GM19025 (cell line): ENCODE measurements around the gene NFKBIZ.

Experiments
- ATAC-seq: cut with Tn5 transposase; IDR thresholded peaks from one replicate; pipeline ENCODE4 v1.9.1; 2021; ENCODE audit warnings: mild to moderate bottlenecking, low read depth, moderate library complexity; ENCODE audit not compliant: unreplicated experiment

NFKBIZ gene, protein sequence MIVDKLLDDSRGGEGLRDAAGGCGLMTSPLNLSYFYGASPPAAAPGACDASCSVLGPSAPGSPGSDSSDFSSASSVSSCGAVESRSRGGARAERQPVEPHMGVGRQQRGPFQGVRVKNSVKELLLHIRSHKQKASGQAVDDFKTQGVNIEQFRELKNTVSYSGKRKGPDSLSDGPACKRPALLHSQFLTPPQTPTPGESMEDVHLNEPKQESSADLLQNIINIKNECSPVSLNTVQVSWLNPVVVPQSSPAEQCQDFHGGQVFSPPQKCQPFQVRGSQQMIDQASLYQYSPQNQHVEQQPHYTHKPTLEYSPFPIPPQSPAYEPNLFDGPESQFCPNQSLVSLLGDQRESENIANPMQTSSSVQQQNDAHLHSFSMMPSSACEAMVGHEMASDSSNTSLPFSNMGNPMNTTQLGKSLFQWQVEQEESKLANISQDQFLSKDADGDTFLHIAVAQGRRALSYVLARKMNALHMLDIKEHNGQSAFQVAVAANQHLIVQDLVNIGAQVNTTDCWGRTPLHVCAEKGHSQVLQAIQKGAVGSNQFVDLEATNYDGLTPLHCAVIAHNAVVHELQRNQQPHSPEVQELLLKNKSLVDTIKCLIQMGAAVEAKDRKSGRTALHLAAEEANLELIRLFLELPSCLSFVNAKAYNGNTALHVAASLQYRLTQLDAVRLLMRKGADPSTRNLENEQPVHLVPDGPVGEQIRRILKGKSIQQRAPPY

DNA sequence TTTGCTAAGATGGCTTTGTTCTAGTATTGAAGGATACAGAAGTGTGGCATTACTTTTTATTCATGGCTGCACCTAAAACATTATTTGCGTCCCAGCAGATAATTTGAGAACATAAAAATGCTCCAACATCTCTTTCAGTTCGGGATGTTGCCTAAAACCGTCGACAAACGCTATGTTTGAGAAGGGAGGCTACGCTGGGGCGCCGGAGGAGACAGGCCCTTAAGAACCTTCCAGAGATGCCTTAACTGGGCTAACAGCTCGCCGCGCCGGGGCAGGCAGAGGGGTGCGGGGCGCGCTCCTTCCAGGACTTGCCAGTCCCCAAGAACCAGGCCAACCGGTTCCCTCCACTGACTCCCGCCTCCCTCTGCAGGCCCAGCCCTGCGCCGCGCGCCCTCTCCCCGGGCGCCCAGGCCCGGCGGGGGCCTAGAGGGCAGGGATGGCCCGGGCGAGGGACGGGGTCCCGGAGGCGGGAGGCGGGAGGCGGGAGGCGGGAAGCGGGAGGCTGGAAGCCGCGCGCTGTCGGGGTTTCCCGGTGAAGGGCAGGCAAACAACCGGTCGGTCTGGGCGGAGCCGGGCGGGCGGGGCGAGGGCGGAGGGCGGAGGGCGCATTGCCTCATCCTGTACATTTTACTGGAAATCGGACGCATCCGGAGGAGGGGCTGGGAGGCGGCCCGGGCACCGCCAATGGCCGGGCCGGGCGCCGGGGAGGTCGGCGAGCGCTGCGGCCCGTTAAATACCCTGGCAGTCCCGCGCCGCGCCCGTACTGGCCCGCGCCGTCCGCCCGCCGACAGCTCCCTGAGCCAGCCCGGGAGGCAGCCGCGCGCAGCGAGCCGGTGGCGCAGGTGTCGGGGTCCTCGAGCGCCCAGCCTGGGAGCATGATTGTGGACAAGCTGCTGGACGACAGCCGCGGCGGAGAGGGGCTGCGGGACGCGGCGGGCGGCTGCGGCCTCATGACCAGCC lies at the start of gene NFKBIZ:
NFKBIZ (plus strand) TSS at position 761 of the 960 bp plus-strand sequence; CDS start at position 876, 115 bp downstream.
- ATAC-seq = peak; percentile 76

DNA sequence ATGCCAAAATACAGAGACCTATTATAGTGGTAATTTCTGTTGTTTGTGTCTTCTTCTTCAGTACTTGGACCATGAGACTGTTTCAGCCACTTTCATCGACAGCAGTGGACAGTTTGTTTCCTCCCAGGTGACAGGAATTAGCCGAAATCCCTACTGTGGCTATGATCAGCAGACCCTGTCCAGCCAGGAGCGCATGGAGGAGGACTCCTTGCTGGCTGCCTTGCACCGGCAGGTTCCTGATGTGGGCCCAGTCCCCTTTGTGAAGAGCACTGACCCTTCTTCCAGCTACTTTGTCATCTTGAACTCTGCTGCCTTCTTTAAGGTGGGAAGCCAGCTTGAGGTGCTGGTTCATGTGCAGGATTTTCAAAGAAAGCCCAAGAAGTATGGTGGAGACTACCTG lies 48.1 kb upstream of the NFKBIZ start:
- ATAC-seq = no peak

- ATAC-seq = no peak
Measured at GRCh38 chr3:101802179-101802578, 47.1 kb upstream of the NFKBIZ start.

- ATAC-seq = peak; percentile 97
Measured at GRCh38 chr3:101803173-101803782, 46.0 kb upstream of the NFKBIZ start.

DNA sequence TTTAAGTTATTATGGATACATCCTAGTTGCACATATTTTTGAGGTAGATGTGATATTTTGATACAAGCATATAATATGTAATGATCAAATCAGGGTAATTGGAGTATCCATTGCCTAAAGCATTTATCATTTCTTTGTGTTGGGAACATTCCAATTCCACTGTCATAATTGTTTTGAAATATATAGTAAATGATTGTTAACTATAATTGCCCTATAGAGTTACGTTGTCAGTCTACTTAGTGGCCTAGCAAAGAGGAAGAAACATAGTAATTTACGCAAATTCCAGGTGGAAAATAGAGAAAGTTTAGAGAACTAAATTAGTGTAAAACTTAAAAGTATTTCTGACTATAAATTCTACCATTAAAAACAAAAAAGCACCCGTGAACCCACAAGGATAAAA lies 45.4 kb upstream of the NFKBIZ start:
- ATAC-seq = no peak

GRCh38 chr3:101806491-101806890 lies 42.8 kb upstream of the NFKBIZ start:
- ATAC-seq = no peak

DNA sequence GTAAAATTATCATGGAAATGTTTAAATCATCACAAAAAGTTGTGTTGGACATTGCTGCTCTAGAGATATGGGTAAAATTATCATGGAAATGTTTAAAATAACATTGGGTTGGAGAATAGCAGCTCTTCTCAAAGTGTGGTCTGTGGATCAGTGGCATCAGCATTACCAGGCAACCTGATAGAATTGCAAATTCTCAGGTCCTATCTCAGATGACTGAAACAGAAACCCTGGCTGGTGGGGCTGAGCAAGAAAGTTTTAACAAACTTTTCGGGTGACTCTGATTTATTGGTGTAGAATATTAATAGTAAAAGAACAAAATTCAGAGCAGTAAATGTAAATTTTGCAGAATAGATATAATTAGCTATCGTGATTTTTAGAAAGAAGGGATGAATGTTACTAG lies 41.4 kb upstream of the NFKBIZ start:
- peak; percentile 47 for ATAC-seq

GRCh38 chr3:101809178-101810021 lies 39.9 kb upstream of the NFKBIZ start:
- ATAC-seq = no peak

GRCh38 chr3:101810022-101810418 lies 39.3 kb upstream of the NFKBIZ start:
- no peak for ATAC-seq

DNA sequence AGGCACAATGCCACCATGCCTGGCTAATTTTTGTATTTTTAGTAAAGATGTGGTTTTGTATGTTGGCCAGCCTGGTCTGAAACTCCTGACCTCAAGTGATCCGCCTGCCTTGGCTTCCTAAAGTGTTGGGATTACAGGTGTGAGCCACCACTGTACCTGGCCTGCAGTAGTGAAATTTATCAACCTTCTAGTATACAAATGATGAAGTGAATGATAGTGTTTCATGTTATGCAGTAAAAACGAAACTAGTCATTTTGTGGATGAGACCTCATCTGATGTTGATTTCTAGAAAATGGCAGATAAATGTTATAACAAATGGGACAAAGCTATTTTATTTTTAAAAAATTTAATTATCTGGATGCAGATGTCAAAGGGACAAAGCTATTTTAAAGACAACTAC lies 37.4 kb upstream of the NFKBIZ start:
- ATAC-seq = no peak

- no peak for ATAC-seq
Measured at GRCh38 chr3:101812895-101813294, 36.4 kb upstream of the NFKBIZ start.

GRCh38 chr3:101813817-101814440 lies 35.4 kb upstream of the NFKBIZ start:
- ATAC-seq = no peak

DNA sequence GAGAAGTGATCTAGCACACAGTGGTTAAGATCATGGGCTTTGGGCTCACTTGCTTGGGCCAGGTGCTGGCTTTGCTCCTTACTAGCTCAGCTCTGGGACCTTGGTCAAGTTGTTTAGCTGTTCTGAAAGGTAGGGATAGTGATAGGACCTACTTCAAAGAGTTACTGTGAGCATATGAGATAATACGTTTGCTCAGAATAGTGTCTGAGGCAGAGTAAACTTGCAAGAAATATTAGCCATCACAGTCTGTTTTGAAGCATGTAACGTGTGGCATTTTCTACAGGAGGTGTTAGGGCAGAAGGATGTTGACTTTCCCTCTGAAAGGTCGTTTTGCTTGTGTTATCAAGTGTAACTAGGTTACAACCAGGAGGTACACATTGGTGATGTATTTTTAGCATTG lies 34.5 kb upstream of the NFKBIZ start:
- no peak for ATAC-seq

GRCh38 chr3:101816215-101817149 lies 32.8 kb upstream of the NFKBIZ start:
- no peak for ATAC-seq

- no peak for ATAC-seq
Measured at GRCh38 chr3:101817992-101818391, 31.3 kb upstream of the NFKBIZ start.

DNA sequence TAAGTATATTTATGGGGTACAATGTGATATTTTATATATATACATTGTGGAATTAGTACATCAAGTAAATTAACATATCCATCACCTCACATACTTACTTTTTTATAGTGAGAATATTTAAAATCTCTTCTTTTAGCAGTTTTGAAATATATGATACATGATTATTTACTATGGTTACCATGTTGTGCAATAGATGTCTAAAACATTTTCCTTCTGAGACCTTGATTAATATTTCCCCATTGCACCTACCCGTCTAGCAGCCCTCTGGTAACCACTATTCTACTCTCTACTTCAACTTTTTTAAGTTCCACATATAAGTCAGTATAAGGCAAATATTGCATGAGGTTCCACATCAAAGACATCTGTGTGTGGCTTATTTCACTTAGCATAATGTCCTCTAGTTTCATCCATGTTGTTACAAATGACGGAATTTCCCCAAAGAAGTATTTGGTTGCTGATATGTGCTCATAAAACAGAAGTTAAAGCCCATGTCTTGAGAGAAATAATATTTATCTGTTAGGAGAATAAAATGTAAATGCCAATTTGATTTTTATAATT lies 29.6 kb upstream of the NFKBIZ start:
- ATAC-seq = peak; percentile 53

GRCh38 chr3:101821503-101821902 lies 27.8 kb upstream of the NFKBIZ start:
- ATAC-seq = no peak

DNA sequence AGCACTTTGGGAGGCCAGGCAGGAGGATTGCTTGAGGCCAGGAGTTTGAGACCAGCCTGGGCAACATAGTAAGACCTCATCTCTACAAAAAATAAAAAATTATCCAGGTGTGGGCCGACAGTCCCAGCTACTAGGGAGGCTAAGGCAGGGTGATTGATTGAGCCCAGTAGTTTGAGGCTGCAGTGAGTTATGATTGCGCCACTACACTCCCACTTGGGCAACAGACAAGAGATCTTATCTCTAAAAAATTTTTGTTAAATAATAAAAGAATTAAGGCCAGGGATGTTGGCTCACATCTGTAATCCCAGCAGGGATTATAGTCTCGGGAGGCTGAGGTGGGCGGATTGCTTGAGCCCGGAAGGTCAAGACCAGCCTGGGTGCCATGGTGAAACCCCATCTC lies 25.8 kb upstream of the NFKBIZ start:
- no peak for ATAC-seq
